GM18868 (cell line): Measurements from ENCODE around the gene TEN1.

ENCODE experiments used
- ATAC-seq: cut with Tn5 transposase; IDR thresholded peaks from one replicate; pipeline ENCODE4 v1.9.1; 2021; ENCODE audit warnings: mild to moderate bottlenecking, moderate library complexity; ENCODE audit not compliant: unreplicated experiment

The TEN1 gene

DNA sequence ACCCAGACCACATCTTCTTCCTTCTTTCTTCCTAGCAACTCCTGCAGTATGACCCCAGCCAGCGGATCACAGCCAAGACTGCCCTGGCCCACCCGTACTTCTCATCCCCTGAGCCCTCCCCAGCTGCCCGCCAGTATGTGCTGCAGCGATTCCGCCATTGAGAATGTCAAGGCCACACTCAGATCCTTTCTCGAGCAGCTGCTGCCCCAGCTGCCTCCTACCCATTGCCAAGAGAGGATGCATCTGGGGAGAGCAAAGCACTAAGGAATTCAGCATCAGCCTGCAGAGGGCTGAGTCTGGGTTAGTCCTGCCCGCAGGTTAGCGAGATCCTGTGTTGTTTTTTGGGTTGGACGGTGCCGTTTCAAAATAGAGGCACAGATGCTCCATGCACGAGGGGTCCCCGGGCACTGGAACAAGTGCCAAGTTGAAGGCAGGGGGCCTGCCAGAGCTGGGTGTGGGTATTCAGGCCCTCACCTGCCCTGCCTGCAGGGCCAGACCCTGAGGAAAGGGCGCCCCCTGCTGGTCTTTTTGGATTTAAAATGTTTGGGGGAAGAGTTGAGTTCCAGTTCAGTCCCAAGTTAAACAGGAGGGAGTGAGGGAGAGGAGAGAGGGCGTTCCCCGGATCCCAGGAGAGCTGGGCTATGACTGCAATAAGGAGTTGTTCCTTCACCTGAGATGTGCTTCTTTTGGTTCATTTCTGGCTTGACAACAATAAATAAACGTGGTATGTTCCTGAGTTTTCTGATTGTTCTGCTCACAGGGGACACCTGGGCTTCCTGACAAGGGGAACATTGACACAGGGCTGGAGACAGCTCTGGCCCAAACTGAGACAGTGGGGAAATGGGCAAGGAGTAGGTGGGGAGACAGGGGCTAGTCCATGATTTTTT is 26.5 kb downstream of the TEN1 start:
- ATAC-seq, result no peak

DNA sequence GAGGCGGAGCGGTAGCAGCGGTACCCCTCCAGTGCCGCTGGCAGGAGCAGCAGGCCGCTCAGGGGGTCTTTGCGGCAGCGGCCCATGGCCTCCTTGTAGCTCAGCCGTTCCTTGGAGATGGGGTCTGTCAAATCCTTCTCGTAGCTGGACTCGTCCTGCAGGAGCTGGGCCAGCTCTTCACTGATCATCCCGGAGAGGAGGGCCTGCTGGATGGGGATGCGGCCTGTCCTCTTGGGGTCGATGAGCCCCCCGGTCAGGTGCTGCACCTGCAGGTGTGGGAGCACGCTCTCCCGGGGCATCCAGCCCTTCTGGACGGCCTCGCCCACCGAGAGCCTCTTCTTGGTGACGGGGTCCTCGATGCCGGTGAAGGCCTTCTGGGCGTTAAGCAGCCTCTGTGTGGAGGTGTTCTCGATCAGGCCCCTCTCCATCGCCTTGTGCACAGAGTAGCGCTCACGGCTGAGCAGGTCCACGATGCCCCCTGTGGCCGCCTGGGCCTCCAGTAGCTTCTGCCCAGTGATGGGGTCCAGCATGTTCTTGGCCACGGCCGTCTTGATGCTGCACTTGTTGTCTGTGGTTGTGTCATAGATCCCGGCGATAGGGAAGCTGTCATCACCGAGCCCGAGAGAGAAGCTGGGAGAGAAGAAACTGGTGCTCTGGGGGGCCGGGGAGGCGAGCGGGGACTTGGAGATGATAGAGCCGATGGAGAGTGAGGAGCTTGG is 28.2 kb downstream of the TEN1 start:
- ATAC-seq, result no peak

DNA sequence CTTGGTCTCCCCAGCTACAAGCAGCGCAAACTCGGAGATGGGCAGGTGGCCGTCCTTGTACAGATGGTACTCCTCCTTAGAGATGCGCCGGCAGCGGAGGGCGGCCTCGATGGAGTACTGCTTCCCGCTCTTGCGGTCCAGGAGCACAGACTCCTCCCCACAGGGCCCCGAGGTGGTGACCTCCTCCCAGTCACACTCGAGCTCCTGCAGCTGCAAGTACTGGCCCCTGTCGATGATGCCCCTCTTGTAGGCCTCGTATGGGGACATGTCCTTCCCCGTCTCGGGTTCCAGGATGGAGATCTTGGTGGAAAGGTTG is 28.8 kb downstream of the TEN1 start:
- ATAC-seq, result no peak

DNA sequence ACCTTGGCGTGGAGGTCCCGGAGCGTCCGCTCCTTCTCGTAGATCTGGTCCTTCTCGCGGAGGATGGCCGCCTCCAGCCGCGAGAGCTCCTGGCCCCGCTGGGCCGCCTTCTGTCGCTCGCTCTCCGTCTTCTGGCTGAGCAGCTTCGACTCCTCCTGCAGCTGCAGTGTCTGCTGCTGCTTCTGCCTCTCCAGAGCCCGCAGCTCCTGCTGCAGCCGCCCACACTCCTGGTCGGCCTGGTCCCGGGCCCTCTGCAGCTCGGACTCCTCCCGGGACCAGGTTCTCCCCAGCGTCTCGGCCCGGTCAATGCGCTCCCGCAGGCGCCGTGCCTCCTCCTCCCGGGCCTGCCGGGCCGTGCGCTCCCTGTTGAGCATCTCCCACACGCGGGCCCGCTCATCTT is 29.2 kb downstream of the TEN1 start:
- ATAC-seq, result no peak

DNA sequence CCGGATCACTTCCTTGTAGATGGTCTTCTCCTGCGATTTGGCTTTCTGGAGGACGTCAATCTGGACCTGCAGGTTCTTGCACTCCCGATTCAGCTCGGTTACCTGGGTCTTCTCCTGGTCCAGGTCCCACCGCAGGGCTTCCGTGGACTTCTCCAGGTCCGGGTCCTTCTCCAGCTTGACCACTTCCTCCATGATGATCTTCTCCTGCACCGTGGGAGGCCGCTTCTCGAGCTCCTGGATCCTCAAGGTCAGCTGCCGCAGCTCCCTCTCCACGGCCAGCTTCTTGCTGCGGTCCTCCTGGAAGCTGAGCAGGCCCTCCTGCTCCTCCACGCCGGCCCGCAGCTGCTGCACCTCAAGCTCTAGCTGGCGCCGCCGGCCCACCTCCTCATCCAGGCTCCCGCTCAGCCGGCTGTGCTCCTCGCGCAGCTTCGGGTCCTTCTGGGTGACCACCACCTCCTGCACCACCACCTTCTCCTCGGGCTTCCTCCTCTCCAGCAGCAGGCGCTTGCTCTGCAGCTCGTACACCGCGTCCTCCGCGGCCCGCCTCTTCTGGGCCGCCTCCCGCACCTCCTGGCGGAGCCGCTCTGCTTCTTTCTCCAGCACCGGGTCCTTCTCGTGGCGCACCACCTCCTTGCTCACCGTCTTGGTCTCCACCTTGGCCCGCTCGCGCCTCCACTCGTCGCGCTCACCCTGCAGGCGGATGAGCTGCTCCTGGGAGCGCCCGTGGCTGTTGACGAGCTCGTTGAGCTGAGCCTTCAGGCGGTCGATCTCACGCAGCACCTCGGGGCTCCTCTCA is 29.8 kb downstream of the TEN1 start:
- ATAC-seq, result no peak

DNA sequence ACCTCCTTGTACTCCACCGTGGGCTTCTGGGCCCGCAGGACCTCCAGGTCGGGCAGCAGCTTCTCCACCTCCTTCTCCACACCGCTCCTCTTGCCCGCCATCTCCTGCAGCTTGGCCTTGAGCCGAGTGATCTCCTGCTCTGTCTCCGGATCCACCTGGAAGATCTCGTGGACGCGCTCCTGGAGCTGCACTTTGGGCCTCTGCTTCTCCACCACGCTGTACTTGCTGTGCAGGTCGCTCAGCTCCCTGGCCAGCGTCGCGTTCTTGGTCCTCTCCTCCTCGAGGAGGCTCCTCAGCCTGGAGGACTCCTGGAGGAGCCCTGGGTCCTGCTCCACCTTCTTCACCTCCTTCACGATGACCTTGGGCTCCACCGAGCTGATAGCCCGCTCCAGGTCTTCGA is 30.4 kb downstream of the TEN1 start:
- no peak for ATAC-seq

DNA sequence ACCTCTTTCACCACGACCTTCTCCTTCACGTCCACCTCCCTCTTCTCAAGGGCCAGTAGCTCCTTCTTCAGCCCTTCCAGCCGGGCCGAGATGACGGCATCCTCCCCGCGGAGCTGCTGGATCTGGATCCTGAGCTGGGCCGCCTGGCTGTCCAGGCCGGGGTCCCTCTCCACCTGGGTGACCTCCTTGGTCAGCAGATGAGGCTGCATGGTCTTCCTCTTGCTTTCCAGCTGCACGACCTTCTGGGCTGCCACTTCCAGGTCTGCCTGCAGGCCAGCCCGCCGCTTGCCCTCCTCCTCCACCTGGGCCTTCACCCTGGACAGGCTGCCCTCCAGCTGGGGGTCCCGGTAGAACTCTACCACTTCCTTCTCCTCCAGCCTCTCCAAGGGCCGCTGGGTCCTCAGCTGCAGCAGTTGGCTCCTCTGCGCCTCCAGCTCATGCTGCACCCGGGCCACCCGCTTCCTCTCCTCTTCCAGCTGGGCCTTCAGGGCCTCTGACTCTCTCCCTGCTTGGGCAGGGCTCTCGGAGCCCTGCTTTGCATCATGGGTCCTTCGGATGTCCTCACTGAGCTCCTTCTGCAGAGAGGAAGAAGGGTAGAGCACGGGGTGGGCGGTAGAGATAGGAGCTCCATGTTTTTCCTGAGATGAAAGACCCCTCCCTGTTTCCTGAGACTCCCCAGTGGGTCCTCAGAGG is 31.1 kb downstream of the TEN1 start:
- no peak for ATAC-seq

DNA sequence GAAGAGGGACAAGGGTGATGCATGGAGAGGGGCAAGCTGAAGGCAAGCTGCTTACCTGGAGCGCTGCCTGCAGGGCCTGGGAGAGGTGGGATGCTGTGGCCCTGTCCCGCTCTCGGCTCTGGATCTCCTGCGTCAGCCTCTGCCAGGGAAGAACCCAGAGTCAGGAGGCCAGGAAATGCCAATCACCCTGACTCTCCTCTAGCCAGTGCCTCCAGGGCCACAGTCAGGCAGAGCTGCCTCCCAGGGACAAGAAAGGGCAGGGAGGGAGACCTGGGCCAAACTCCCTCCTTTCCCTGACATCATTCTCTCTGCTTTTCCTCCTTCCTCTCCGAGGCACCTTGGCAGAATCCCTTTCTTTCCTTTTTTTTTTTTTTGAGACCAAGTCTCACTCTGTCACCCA is 32.9 kb downstream of the TEN1 start:
- no peak for ATAC-seq

DNA sequence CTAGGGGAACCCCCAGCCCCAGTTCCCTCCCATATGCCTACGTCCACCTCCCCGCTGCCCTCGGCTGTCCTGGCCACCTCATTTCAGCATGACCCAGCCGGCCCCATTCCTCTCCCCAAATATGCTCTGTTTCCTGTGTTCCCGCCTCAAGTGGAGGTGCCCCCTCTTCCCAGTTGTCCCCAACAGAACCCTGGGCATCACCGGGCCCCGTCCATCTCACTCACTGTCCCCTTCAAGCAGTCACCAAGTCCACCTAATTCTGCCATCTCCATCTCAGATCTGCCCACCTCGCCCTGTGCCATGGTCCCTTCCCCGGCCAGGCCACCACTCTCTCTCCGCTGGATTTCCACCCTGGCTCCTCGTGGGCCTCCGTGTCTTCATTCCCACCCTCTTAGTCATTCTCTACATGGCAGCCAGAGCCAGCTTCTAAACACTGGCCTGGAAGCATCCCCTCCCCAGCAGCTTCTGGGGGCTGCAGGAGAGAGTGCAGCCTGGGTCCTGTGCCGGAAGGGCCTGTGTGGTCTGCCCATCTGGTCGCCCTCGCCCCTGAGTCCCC is 34.4 kb downstream of the TEN1 start:
- ATAC-seq, result no peak

DNA sequence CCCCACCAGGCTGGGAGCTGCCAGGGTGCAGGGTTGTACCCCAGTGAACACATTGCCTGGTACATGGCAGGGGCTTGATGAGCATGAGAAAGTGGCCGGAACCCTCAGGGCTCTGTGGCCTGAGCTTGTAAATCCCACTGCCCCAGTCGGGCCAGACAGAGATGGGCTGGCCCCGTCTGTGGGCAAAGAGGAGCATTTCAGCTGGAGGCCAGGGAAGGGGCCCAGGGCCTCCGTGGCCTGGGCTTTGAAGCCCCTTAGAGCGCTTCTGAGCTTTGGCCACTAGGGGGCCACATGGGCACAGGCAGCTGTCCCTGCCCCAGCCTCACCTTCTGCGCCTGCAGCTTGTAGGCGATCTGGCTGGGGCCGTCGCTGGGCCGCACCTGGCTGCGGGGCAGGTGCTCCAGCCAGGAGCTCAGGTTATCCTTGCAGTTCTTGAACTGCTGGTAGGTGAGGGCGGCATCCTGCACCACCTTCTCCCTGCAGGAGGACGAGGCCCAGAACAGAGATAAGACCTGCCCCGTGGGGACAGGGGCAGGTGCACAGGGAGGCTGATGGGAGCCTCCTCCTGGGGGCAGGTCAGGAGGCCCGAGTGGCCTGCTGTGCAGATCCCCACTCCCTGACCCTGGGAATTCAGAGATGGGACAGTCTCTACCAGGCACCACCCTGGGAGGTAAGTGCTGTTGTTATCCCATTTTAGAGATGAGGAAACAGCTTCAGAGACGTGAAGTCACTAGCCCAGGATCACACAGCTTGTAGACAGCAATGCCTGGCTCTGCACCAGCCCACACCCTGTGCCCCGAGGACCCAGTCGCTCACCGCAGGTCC is 35.3 kb downstream of the TEN1 start:
- ATAC-seq, result no peak

DNA sequence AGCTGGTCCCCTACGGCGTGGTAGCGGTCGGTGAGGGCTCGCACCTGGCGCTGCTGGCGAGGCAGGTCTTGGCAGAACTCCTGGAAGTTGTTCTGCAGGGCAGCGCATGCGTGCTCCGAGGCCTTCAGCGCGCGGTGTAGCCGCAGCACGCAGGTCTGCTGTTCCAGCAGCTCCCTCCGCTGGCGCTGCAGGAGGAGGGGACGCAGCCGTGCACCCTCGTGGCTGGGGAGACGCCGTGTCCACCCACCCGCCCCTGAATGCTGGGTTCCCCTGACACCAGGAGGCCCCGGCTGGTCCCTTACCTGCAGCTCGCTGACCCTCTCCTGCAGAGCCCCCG is 35.9 kb downstream of the TEN1 start:
- ATAC-seq, result no peak

DNA sequence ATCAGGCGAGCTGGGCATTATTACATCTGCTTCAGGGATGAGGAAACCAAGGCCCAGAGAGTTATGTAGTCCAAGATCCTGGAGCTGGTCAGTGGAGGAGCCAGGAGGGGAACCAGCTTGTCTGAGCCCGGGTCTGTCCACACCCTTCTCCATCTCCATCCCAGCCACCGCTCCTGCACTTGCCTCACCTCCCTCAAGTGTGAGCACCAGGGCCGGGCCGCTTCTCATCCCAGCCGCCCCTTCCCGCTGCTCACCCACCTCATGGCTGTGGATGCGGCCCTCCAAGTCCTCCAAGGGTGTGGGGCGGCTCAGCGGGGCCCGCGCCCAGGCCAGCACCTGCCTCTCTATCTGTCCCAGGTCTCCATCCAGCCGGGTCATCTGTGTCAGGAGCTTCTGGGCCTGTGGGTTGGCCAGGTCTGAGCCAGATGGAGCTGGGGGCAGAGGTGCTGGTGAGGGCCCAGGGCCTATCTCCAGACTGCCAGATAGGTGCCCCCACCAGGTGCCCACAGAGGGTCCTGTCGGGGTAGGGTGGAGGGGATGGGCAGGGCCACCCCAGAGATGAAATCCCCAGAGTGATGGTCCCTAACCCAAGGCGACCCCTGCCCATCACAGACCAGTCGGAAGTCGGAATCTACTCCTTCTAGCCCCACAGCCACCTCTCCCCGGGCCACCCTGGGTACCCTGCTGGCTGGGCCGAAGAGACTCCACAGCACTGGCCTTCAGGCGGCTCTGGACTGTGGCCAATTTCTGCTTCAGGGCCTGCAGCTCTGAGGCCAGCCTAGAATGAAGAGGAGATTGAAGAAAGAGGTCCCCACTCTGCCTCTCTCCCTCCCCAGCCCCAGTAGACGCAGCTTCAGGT is 38.7 kb downstream of the TEN1 start:
- no peak for ATAC-seq

DNA sequence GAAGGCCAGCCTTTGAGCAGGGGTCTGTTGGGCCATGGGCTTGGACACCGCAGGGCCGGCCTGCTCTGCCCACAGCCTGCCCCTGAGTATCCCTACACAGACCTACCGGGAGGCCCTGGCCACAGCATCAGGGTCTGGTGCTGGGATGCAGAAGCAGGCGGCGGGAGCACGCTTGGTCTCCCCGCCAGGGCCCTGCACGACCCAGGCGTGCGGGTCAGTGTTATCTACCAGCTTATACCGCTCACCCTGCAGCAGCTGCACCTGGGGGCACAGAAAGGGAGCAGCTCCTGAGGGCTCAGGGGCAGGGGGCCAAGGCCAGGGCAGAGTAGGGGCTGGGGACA is 39.3 kb downstream of the TEN1 start:
- ATAC-seq, result no peak

DNA sequence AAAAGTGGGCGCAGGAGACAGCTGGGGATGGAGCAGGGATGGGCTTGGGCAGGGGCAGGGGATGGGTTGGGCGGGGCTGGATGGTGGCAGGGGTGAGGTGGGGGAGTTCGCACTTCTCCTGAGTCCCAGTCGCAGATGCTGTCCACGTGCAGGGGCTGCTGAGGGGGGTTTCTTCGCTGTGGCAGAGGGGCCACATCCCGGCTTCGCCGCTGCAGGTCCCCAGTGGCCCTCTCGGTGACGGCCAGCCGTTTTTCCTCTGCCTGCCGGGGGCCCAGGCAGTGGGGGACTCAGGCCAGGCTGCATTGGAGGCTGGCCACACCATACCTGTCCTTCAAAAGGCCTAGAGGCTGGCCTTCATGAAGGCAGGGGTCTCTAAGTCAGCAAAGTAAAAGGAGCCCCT is 39.8 kb downstream of the TEN1 start:
- no peak for ATAC-seq

DNA sequence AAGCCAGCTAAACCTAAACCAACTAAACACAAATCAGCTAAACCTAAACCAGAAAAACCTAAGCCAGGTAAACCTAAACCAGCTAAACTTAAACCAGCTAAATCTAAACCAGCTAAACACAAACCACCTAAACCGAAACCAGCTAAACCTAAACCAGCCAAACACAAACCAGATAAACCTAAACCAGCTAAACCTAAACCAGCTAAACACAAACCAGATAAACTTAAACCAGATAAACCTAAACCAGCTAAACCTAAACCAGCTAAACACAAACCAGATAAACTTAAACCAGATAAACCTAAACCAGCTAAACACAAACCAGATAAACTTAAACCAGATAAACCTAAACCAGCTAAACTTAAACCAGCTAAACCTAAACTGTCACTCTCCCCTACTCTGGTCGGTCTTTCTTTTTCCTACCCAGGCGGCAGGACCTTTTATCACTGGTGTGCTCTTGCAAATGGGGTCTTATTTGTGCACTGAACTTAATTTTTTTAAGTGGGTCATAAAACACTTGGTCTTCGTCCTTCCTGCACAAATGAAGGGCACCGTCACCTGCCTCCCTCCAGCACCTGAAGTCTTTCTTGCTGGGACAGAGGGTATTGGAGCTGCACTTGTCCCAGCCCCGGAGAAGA is 40.9 kb downstream of the TEN1 start:
- ATAC-seq, result no peak

DNA sequence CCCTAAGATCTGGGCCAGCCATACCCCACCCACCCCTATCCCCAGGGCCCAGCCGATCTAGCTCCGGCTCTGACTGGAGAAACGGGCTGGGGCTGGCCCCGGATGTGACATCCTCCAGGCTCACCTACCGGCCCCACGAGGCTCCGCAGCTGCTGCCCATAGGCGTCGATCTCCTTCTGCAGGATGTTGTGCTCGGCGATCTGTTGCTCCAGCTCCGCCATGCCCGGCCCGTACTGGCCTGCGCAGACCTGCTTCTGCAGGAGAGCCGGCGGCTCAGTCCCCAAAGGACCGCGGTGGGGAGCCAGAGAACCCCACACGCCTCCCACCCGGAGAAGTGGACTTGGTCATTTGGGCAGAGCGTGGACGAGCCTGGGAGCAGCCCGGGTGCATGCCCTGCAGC is 43.2 kb downstream of the TEN1 start:
- ATAC-seq, result no peak

DNA sequence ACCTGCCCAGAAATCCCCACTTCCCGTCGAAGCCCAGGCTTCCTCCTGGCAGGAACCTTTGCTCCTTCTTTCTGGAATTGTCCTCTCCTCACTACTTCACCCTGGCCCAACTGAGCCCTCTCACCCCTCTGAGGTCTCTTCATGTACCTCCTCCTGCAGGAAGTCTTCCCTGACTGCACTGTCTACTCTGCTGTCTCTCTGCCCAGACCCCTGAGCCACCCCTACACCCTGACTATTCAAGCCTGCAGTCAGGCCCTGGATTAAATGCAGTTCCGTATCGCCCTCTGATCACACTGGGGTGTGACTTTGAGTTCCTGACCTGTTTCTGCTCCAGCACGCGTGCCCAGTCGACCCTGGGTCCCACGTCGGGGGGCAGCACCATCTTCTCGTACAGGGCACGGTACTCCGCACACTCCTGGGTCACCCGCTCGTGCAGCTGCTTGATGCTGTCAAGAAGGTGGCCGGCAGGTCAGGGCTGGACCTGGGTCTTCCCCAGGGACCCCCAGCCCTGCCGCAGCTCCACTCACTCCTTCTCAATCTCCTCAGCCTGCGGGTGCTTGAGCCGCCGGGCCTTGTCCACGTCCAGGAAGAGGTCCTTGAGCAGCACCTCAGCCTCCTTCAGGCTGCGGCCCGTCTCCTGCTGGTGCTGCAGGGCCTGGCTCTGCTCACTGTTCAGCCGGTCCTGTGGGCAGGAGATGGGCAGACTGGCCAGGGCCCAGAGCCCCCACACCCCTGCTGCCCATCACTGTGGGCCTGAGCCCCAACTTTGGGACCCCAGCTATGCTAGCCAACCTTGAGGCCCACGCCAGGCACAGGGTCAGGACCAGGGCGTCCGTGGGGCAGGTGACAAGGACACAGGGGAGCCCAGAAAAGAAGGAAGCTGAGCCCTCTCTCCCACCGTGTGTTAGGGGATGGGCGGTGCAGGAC is 44.2 kb downstream of the TEN1 start:
- no peak for ATAC-seq

DNA sequence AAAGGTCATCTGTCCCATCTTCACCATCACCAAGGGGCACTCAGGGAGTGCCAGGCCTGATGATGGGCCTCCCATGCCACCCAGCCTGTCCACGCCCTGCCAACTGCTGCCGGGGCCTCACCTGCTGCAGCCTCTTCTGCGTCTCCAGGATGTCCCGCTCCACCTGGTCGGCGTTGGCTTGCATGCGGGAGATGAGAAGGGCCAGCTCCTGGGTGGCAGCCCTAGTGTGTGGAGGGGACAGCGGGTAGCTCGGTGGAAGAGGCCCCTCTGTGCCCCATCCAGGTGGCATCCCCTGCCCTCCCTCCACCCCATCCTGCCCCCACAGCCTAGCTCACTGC is 44.8 kb downstream of the TEN1 start:
- ATAC-seq, result no peak
